KMS-11 (cell line): ENCODE results near the gene VEGFB.

Source experiments
- H2AFZ ChIP-seq: fragments of 200-600 bp; sonication (generic); 2 replicates; pipeline ENCODE4 v1.6.1; 2016; ENCODE audit warnings: antibody characterized with exemption, mixed run types, low read depth
- H3K27ac ChIP-seq: fragments of 200-600 bp; sonication (generic); 2 replicates; pipeline ENCODE4 v1.6.1; 2016; ENCODE audit warnings: mild to moderate bottlenecking, mixed run types
- H3K27me3 ChIP-seq: fragments of 200-600 bp; sonication (generic); 2 replicates; pipeline ENCODE4 v1.6.1; 2017; ENCODE audit warnings: mild to moderate bottlenecking, low read depth, mixed run types, moderate library complexity; ENCODE audit not compliant: insufficient read depth
- H3K36me3 ChIP-seq: fragments of 200-600 bp; sonication (generic); 2 replicates; pipeline ENCODE4 v1.6.1; 2017; ENCODE audit warnings: mild to moderate bottlenecking, mixed run types; ENCODE audit not compliant: insufficient read depth
- H3K4me1 ChIP-seq: fragments of 200-600 bp; sonication (generic); 2 replicates; pipeline ENCODE4 v1.6.1; 2016; ENCODE audit warnings: mild to moderate bottlenecking, low read depth, mixed run types; ENCODE audit not compliant: poor library complexity, severe bottlenecking
- H3K4me2 ChIP-seq: fragments of 200-600 bp; sonication (generic); 2 replicates; pipeline ENCODE4 v1.7.0; 2016; ENCODE audit warnings: mild to moderate bottlenecking, mixed run types
- H3K4me3 ChIP-seq: fragments of 200-600 bp; sonication (generic); IDR thresholded peaks from 2 replicates; pipeline ENCODE4 v1.6.1; 2017; ENCODE audit warnings: low read depth, low read length, mixed read lengths; ENCODE audit not compliant: insufficient read depth
- H3K79me2 ChIP-seq: fragments of 200-600 bp; sonication (generic); 2 replicates; pipeline ENCODE4 v1.6.1; 2016; ENCODE audit warnings: low read depth, mixed run types; ENCODE audit not compliant: insufficient read depth
- H3K9ac ChIP-seq: fragments of 200-600 bp; sonication (generic); 2 replicates; pipeline ENCODE4 v1.6.1; 2016; ENCODE audit warnings: mild to moderate bottlenecking, mixed run types
- H4K20me1 ChIP-seq: fragments of 200-600 bp; sonication (generic); 2 replicates; pipeline ENCODE4 v1.6.1; 2016; ENCODE audit warnings: mild to moderate bottlenecking, mixed run types; ENCODE audit not compliant: insufficient read depth
- TF ChIP-seq, protein P1 (sequence below): fragments of 200-600 bp; sonication (generic); conservative IDR thresholded peaks from 2 replicates; pipeline ENCODE4 v1.6.1; 2017; ENCODE audit warnings: low read depth, mild to moderate bottlenecking, antibody characterized with exemption, low read length, moderate library complexity, mixed read lengths

VEGFB gene

DNA sequence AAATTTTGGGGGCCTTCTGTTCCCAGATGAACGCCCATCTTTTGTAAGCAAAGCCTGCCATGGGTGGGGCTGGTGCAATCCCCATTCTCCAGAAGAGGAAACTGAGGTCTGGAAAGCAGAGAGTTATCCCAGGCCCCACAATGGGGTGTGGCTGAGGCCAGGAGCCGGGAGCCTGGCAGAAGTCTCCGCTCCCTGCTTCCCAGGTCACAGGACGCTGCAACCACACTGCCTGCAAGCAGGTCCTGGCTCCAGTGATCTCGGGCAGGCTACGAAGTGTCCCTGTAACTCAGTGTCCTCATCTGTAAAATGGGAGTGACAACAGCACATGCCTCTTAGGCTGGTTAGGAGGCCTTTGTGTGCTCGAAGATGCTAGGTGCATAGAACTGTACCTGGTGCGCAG lies 18.7 kb downstream of the VEGFB start:
- Histone ChIP-seq H4K20me1 (no peaks in the 10 kb centered on the region), H2AFZ (no peak overlapping the region), H3K4me3 (no peak overlapping the region), H3K4me2 (no peak overlapping the region), H3K27ac (no peak overlapping the region), H3K4me1 (peaks cover 6% of the 10 kb centered on the region), H3K27me3 (no peaks in the 10 kb centered on the region), H3K9ac (no peak overlapping the region), H3K79me2 (no peaks in the 10 kb centered on the region), H3K36me3 (no peaks in the 10 kb centered on the region)
- TF ChIP-seq, protein P1, sequence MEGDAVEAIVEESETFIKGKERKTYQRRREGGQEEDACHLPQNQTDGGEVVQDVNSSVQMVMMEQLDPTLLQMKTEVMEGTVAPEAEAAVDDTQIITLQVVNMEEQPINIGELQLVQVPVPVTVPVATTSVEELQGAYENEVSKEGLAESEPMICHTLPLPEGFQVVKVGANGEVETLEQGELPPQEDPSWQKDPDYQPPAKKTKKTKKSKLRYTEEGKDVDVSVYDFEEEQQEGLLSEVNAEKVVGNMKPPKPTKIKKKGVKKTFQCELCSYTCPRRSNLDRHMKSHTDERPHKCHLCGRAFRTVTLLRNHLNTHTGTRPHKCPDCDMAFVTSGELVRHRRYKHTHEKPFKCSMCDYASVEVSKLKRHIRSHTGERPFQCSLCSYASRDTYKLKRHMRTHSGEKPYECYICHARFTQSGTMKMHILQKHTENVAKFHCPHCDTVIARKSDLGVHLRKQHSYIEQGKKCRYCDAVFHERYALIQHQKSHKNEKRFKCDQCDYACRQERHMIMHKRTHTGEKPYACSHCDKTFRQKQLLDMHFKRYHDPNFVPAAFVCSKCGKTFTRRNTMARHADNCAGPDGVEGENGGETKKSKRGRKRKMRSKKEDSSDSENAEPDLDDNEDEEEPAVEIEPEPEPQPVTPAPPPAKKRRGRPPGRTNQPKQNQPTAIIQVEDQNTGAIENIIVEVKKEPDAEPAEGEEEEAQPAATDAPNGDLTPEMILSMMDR, result no peak

- TF ChIP-seq, protein P1, result no peak
- H3K9ac ChIP-seq, result no peak overlapping the region
- H3K4me1 ChIP-seq, result peaks cover 6% of the 10 kb centered on the region
Observed at GRCh38 chr11:64253481-64253880, 19.1 kb downstream of the VEGFB start.

DNA sequence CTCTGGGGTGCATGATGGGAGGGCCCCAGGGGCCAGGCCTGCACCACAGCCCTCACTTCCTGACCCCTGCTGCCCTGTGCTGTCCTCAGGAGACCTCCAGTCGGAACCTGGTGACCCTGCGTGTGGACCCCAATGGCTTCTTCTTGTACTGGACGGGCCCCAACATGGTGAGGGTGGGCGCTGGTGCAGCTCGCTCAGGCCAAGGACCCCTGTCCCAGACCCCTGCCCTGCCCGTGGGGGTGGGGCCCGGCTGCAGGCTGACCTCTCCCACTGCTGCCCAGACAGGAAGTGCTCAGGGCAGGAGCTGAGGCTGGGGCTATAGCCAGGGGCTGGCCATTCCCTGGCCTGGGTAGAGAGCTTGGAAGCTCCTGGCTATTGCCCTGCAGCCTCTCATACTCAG lies 19.9 kb downstream of the VEGFB start:
- TF ChIP-seq, protein P1, result no peak
- no peak overlapping the region for H3K9ac ChIP-seq
- H3K4me1 ChIP-seq, result peaks cover 6% of the 10 kb centered on the region
- no peak overlapping the region for H3K27ac ChIP-seq
- H4K20me1 ChIP-seq, result no peaks in the 10 kb centered on the region
- no peak overlapping the region for H2AFZ ChIP-seq
- H3K4me3 ChIP-seq, result no peak overlapping the region
- no peaks in the 10 kb centered on the region for H3K79me2 ChIP-seq
- H3K27me3 ChIP-seq, result no peaks in the 10 kb centered on the region
- no peaks in the 10 kb centered on the region for H3K36me3 ChIP-seq
- no peak overlapping the region for H3K4me2 ChIP-seq

More at GRCh38 chr11:64253481-64253880, 19.1 kb downstream of the VEGFB start:
- H3K4me2 ChIP-seq, result no peak overlapping the region
- no peak overlapping the region for H3K4me3 ChIP-seq
- no peak overlapping the region for H3K27ac ChIP-seq
- H3K79me2 ChIP-seq, result no peaks in the 10 kb centered on the region
- no peaks in the 10 kb centered on the region for H4K20me1 ChIP-seq
- H3K27me3 ChIP-seq, result no peaks in the 10 kb centered on the region
- H2AFZ ChIP-seq, result no peak overlapping the region
- no peaks in the 10 kb centered on the region for H3K36me3 ChIP-seq

- H3K27me3 ChIP-seq, result no peaks in the 10 kb centered on the region
- H3K9ac ChIP-seq, result no peak overlapping the region
- H3K4me2 ChIP-seq, result no peak overlapping the region
- no peaks in the 10 kb centered on the region for H3K79me2 ChIP-seq
- peaks cover 6% of the 10 kb centered on the region for H3K4me1 ChIP-seq
- TF ChIP-seq, protein P1, result no peak
- H3K4me3 ChIP-seq, result no peak overlapping the region
- no peak overlapping the region for H2AFZ ChIP-seq
- no peak overlapping the region for H3K27ac ChIP-seq
- no peaks in the 10 kb centered on the region for H3K36me3 ChIP-seq
- H4K20me1 ChIP-seq, result no peaks in the 10 kb centered on the region
Observed at GRCh38 chr11:64255135-64256128, 21.0 kb downstream of the VEGFB start.
